B cell (primary cell): ENCODE results near the gene SGSH.

Experiments
- EZH2 ChIP-seq: IDR thresholded peaks from 2 replicates; pipeline ENCODE4 v1.6.1; 2012; ENCODE audit warnings: borderline replicate concordance, low read depth, mild to moderate bottlenecking, moderate library complexity, low read length; ENCODE audit not compliant: insufficient read depth, poor library complexity, severe bottlenecking
- TF ChIP-seq, protein P1 (sequence below): fragments of 200-600 bp; IDR thresholded peaks from one replicate; pipeline ENCODE4 v1.8.0; 2022; ENCODE audit warnings: antibody characterized with exemption, mild to moderate bottlenecking

- TF ChIP-seq, protein P1, sequence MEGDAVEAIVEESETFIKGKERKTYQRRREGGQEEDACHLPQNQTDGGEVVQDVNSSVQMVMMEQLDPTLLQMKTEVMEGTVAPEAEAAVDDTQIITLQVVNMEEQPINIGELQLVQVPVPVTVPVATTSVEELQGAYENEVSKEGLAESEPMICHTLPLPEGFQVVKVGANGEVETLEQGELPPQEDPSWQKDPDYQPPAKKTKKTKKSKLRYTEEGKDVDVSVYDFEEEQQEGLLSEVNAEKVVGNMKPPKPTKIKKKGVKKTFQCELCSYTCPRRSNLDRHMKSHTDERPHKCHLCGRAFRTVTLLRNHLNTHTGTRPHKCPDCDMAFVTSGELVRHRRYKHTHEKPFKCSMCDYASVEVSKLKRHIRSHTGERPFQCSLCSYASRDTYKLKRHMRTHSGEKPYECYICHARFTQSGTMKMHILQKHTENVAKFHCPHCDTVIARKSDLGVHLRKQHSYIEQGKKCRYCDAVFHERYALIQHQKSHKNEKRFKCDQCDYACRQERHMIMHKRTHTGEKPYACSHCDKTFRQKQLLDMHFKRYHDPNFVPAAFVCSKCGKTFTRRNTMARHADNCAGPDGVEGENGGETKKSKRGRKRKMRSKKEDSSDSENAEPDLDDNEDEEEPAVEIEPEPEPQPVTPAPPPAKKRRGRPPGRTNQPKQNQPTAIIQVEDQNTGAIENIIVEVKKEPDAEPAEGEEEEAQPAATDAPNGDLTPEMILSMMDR: no peak
- TF ChIP-seq EZH2: no peak
Measured at GRCh38 chr17:80208050-80208449, 12.1 kb downstream of the SGSH start.
